HCEC 1CT (cell line): ENCODE measurements around the gene TTF1.
"Not testable (repeated sequence)": the region's sequence is repeated elsewhere in the genome, so short reads cannot be mapped to it uniquely, and the experiment has no call there.

Experiments
- DNase-seq: peaks from one replicate; pipeline ENCODE4 v3.0.0-alpha.2; 2017

The TTF1 gene

DNA sequence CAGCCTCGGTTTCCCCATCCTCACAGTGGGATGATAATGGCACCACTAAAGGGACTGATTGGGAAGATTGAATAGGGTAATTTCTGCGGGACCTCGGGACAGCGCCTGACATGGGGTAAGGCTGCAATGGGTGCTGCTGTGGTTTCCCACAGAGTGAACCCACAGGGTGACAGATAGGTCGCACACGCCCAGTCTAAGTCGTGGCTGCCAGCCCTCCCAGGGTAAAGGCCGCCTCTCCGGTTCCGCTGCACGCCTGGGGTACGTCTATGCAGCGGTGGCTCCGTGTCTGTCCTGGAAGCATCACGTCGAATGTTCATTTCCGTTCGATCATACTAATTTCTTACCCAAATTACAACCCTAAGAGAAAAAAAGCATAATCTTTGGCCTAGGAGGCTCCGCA, 4.0 kb upstream of the TTF1 start:
- DNase-seq: no peak

DNA sequence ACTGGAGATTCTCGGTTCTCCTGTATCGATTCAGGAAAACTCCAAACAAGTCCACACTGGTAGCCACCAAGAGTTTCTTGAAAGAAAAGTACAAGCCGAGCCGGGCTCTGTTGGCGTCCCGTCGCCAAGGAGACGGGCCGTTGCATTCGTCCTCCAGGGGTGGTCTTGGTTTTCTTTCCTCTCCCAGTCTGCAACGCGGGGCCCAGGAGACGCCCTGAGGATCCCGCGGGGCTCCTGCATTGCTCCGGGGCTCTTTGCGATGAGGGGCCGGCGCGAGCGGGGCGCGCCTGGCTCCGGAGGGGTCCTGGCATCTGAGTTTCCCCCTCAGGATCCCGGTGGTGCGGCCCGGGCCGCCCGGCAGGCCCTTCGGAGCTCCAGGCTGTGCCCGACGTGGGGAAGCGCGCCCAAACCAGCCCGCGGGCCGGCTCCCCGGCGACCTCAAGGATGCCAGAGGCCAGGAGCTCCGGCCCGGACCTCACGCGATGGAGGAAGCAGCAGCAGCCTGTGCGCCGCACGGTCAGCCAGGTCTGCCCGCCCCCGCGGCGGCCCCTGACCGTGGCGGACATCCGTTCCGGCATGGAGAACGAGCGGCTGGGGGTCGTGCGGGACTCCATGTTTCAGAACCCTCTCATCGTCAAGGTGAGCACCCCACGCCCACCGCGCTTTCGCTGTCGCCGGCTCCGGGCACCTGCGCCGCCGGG, 3.3 kb upstream of the TTF1 start, which contains the start of gene CFAP77:
Gene CFAP77, plus strand, starts transcription at position 384 of the 701 bp plus-strand sequence. Its CDS starts 61 bp downstream, at position 445.
- peak; percentile 36 for DNase-seq

DNA sequence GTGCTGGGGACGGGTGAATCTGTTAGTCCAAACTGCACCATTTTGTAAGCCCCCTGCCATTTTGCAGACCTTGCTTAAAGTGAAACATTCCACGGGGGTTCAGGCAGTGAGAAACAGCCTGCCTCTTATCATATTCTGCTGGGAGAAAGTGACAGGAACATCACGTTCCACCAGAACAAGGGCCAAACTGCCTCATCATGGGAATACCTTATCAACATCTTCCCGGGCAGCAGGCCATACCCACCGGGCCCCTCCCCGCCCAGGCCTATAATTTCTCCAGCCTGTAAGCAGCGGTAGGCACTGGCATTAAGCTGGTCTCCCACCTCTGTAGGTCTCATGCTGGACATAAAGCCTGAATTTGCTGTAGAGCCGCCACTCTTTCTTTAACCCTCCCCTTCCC, 1.9 kb upstream of the TTF1 start:
- no peak for DNase-seq

DNA sequence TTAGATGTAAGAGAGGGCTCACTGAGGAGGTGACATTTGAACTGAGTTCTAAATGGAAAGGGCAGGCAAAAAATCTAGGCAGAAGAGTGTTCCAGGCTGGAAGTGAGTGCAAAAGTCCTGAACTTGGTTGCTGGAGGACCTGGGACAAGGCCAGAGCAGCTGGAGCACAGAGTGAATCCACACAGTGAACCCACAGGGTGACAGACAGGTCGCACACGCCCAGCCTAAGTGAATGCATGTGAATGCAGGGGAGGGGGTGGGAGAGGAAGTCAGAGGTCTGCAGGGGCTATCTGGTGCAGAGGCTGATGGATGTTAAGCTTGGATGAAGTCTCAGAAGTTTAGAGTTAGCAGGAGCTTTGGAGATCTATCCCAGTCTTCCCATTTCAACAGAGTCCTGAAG, 556 bp upstream of the TTF1 start:
- no peak for DNase-seq

DNA sequence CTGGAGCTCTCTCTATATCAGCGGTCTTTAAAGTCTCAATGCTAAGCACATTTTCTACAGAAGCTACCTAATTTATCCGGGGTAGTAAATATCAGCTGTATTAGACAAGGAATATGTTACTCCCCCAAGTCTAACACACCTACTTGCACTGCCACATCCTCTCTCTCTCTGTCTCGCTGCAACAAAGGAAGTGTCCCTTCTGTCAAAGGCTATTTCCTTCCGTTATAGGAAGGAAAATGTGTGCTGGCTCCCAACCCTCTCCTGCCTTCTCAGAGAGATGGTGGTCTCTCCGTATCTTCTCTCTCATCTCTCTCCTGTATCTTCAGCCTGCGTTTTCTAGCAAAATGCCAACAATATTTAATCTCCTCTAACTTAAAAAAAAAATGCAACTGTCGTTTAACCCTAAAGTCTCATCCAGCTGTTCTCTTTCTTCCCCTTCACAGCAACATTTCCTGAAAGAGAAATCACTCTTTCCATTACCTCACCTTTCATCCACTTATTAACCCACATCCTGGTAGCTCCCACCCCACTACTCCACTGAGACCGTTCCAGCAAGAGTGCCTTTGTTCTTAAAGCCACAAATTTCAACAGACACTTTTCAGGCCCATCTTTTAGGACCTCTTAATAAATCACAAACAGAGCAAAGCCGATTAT, 2.3 kb downstream of the TTF1 start:
- DNase-seq: no peak

DNA sequence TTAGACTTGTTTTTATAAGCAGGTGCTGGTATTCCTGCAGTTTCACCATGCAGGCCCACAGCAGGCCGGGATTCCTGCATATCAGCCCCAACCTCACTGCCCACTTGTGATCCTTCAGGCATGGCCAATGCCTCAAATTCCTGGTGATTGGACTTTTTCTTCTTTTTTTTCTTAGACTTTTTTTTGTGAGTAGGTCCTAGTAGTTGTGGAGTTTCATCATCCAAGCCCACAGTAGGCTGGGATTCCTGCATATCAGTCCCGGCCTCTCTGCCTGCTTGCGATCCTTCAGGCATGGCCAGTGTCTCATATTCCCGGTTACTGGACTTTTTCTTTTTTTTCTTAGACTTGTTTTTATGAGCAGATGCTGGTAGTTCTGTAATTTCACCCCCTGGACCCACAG, 4.8 kb downstream of the TTF1 start:
- no peak for DNase-seq

DNA sequence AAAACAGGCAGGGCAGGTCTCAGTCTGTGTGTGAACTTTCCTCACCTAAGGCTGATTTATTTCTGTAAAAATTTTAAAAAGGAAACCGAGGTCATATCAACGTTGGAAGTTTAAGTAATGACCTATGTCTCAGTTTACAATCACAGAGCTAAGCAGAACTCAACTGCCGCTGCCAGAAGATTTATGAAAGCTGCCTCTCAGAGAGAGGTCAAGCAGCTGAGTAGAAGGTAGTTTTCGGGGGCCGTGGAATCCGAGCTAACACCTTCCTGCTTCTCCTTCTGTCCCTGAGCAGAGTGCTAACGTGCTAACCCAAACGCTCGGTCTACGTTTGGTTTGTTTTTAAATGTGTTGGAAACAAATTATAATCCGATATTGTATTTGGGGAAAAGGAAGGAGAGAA, 11.1 kb downstream of the TTF1 start:
- no peak for DNase-seq

DNA sequence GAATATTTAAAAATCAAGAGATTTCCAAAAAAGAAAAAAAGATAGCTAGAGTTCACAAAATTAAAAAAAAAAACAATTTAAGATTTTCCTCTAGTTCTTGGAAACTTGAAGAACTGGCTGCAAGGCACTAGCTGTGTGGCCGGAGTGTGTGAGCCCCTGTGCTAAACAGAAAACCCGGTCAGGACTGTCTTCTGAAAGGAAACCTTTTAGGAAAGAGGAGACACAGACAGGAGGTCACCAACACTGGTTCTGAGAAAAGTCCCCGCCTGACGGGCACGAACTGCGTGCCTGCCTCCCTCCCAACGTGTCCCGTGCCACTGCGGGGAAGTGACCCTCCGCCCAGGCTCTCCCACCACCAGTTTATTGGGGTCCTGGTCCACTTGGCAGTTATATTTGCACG, 15.2 kb downstream of the TTF1 start:
- no peak for DNase-seq

DNA sequence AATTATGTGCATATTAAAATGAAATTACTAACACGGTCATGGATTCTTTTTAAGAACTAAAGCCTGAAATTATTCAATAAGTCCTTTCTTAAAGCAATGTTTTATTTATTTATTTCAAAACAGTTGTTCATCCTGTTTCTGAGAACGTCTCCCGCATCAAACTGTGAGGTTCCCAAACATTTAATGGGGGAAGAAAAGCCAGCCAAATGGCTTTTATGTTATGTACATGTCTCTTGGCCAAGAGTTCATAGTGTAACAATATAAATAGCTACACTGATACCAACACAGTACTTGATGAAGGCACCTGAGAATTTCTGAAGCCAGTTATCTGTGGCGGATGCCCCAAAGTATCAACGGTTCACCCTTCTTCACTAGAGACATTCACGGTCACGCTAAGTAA, 15.7 kb downstream of the TTF1 start:
- no peak for DNase-seq

DNA sequence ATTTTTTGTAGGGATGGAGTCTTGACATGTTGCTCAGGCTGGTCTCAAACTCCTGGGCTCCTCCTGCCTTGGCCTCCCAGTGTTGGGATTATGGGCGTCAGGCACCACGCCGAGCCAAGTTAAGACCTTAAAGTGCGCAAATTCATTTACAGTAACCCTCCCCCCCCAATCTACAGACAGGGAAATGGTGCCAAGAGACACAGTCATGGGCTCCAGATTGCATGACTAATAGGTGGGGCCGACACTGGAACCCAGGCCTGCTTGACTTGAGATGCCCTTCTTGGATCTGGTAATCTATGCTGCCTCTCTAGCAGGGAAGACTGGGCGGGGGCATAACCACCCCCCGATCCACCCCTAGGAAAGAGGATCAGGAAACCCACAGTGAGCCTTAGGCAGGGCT, 19.5 kb downstream of the TTF1 start:
- DNase-seq: no peak

DNA sequence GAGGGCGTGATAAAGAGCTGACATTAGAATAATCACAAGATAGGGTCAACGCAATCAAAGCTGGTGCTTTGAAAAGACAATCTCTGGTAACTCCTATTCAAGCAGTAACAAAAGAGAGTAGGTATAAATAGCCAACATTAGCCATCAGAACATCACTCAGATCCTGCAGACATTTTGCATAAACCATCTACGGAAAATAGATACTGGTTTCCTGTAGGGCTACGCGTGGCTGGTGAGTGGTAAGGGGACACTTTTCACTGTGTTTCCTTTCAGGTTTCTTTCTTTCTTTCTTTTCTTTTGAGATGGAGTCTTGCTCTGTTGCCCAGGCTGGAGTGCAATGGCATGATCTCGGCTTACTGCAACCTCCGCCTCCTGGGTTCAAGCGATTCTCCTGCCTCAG, 22.3 kb downstream of the TTF1 start:
- DNase-seq: no peak

DNA sequence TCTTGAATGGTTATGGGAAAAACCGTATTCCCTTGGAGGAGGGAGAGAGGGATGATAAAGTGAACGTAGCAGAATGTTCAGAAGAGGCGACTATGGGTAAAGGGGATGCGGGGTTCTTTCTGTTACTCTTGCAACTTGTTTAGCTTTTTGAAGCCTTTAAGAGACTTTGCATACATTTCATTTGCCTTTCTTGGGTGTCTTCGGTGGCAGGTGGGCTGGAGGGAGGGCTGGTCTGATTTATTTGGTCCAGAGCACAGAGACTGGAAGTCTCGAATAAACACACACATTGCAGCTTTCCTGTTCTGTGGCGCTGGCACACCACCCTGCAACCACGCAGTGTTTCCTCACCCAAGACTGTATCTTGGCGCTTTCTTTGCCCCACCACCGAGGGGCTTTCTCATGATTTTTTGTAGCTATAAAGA, 23.2 kb downstream of the TTF1 start:
- DNase-seq: no peak

DNA sequence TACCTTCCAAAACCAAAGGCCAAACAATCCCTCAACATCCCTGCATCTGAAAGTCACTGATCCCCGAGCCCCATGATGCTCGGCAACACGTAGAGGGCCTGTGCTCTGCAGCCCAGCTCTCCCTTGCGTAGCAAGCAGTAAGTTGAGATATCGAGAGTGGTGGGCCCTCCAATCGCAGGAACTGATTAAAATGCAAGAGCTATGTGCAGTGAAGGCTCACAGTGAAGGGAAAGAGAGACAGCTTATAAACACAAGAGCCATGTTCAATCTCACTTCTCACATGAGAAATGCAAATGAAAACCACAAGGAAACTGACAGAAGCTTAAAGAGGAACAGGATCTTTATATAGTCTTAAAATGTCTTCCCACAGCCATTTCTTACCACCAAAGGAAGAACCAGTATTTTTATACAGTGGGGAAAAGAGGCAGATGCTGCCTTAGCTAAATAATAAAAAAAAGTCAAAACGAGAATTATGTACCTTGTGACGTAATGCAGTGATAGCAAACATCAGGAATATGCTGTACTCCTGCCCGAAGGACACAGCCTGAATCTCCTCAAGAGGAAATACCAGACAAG, 24.6 kb downstream of the TTF1 start:
- DNase-seq: no peak

DNA sequence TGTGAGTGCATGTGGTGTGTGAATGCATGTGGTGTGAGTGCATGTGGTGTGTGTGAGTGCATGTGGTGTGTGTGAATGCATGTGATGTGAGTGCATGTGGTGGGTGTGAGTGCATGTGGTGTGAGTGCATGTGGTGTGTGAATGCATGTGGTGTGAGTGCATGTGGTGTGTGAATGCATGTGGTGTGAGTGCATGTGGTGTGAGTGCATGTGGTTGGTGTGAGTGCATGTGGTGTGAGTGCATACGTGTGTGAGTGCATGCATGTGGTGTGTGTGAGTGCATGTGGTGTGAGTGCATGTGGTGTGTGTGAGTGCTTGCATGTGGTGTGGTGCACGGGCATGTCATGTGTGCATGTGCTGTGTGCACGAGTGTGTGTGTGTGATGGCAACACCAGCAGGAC, 28.2 kb downstream of the TTF1 start:
- not testable (repeated sequence) for DNase-seq

DNA sequence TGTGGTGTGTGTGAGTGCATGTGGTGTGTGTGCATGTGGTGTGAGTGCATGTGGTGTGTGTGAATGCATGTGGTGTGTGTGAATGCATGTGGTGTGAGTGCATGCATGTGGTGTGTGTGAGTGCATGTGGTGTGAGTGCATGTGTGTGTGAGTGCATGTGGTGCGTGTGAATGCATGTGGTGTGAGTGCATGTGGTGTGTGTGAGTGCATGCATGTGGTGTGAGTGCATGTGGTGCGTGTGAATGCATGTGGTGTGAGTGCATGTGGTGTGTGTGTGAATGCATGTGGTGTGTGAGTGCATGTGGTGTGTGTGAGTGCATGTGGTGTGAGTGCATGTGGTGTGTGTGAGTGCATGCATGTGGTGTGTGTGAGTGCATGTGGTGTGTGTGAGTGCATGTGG, 28.9 kb downstream of the TTF1 start:
- DNase-seq: not testable (repeated sequence)

DNA sequence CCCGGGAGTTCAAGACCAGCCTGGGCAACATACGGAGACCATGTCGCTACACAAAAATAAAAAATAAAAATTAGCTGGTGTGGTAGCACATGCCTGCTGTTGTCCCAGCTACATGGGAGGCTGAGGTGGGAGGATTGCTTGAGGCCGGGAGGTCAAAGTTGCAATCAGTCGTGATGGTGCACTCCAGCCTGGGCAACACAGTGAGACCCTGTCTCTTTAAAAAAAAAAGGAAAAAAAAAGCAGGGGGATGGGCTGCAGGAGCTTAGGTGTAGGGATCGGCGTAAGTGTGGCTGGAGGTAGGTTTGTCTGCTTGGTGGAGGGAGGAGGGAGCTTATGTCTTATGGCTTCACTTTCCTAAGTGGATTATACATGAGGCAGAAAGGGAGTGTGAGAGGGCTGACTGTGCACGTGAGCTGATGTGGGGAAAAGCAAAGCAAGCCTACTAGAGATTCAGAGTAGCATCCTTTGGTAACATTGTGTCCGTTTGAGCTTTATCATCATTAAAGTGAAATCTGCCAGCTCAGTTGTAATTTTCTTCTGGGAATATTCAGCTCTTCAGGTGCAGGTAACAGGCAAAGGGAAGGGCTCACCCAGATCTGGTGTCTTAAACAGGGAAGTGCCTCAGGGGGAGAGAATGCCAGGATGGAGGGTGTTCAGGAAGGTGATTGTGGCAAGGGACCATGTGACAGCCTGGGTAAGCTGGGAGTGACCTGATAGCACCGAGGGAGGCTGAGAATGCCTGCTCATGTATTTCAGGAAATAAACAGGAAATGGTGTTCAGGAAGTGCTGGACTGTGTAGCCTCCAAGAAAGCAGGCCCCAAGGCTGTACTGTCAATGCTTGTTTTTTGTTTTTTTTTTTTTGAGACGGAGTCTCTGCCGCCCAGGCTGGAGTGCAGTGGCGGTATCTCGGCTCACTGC, 34.2 kb downstream of the TTF1 start:
- peak; percentile 18 for DNase-seq

DNA sequence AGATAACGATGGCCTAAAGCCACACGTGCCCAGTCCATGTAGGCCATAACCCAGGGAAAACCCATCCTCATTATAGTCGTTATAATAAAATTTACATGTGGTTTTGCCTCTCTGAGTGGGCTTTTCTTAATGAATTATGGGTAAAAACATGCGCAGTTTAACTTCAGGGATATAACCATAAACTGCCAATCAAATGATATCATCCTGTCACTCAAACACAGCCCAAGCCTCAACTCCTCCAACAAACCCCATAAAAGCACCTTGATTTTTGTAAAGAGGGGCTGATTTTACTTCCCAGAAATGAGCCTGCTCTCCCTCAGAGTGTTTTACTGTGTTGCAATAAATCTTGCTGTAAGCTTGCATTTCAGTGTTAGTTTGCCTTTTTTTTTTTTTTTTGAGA, 36.0 kb downstream of the TTF1 start:
- DNase-seq: no peak

DNA sequence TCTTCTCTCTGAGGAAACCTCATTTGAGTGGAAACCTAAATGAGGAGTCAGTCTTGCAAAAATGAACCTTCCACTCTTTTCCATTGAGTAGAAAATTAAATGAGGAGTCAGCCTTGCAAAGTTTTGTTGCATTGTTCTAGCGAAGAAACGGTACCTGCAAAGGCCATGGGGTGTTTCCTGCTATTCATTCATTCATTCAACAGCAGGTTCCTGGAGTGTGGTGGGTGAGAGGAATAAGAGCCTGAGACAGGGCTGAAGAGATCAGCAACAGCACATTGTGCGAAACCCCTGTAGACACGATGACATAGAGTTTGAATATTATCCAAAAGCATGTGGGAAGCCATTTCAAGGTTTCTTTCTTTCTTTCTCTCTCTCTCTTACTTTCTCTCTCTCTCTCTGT, 37.2 kb downstream of the TTF1 start:
- DNase-seq: no peak

DNA sequence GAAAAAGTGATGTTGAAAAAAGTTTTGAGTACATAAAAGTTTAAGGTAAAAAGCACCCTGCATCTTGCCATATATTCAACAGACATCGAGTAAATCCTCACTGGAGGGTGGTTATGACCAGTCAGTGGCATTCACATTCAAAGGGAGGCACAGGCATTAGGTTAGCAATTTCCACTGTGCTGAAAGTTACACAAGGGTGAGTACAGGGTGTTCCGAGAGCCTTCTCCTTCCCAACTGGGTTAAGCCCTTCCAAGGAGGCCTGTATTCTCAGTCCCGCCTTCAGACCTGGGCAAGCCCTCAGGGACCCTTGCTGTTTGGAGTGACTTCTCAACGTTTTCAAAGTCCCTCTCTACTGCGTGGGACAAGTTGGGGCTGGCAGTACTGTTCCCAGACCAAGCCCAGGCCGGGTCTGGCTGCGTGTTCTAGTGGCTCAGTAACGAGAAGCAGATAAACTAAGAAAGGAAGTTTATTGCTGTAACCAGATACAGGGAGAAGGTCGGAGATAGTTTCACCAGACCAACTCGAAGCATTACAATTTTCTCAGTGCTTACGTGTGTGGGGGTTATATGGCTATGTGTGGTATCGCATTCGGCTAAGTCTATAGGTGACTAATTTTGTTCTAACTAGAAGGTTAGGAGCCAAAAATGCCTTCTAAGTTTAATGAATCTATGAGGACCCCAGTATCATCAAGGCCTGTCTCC, 38.9 kb downstream of the TTF1 start:
- no peak for DNase-seq

DNA sequence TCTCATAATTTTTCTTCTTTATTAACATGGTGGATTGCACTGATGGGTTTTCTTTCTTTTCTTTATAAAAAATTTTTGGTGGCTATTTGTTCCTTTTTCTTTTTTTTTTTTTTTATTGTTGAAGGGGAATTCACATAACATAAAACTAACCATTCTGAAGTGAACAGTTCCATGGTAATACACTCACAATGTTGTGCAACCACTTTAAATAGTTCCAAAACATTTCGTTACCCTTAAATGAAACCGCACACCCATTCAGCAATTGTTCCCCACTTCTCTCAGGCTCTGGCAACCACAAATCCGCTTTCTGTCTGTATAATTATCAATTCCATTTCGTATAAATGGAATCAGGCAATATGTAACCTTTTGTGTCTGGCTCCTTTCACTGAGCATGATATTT, 40.2 kb downstream of the TTF1 start:
- DNase-seq: no peak

DNA sequence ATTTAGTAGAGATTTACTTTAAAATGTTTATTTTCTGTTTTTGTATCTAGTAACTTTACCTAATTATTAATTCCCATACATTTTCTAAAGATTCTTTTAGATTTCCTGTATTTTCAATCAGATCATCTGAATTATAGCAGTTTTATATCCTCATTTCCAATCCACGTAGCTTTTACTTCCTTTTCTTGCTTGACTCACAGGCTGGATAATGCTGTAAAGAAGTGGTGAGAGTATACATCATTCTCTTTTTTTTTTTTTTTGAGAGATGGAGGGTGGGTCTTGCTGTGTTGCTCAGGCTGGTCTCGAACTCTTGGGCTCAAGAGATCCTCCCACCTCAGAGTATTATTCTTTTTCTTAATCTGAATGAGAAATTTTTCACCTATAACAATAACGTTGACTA, 40.7 kb downstream of the TTF1 start:
- DNase-seq: no peak

DNA sequence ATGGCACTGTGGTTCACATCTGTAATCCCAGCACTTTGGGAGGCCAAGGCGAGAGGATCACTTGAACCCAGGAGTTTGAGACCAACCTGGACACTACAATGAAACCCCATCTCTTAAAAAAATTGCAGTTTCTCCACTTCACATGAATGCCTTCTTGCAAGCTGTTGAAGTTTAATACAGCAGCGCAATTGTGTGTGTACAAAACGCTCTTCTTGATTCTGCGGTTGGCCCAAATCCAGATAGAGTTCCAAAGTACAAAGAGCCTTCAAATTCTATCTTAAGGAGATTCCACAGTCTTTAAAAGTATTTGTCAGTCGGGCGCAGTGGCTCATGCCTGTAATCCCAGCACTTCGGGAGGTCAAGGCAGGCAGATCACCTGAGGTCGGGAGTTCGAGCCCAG, 42.6 kb downstream of the TTF1 start:
- DNase-seq: no peak

DNA sequence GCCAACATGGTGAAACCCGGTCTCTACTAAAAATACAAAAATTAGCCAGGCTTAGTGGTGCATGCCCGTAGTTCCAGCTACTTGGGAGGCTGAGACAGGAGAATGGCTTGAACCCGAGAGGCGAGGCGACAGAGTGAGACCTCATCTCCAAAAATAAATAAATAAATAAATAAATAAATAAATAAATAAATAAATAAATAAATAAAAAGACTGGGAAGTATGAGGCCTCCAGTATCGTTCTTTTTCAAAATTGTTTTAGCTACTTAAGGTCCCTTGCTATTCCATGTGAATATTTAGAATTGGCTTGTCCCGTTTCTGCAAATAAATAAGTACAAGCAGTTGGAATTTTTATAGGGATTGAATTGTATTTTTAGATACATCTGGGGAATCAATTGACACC, 48.9 kb downstream of the TTF1 start:
- DNase-seq: no peak
